ENCODE measurements around the gene SPRR4. TPM values are rescaled to one million over a fixed set of nuclear protein-coding genes. Genes with fewer than 3 reads are reported as not detected.
"Not testable (repeated sequence)": the region's sequence is repeated elsewhere in the genome, so short reads cannot be mapped to it uniquely, and the experiment has no call there.

The SPRR4 gene
- total RNA-seq, 1 donor from 2014 or later: not detected

- not testable (repeated sequence) for DNase-seq (ENCODE audit: low read depth)
These were observed 51.4 kb downstream of the SPRR4 start for GRCh38 chr1:153021829-153022228.

Other genes starting within 250 kb of the SPRR4 start
- not detected in 2 replicates for gene KPRP, start 212.6 kb upstream of the SPRR4 start, total RNA-seq
- not detected in 2 replicates for gene LCE1F, start 195.5 kb upstream of the SPRR4 start, total RNA-seq
- not detected in 2 replicates for gene LCE1E, start 184.4 kb upstream of the SPRR4 start, total RNA-seq
- gene LCE1D, start 173.9 kb upstream of the SPRR4 start, total RNA-seq: not detected in 2 replicates
- gene LCE1C, start 164.0 kb upstream of the SPRR4 start, total RNA-seq: not detected in 2 replicates
- not detected in 2 replicates for gene LCE1B, start 158.7 kb upstream of the SPRR4 start, total RNA-seq
- gene LCE1A, start 143.2 kb upstream of the SPRR4 start, total RNA-seq: not detected in 2 replicates
- not detected in 2 replicates for gene LCE6A, start 127.8 kb upstream of the SPRR4 start, total RNA-seq
- gene LCE7A, start 110.7 kb upstream of the SPRR4 start, total RNA-seq: not detected in 2 replicates
- not detected in 2 replicates for gene SMCP, start 92.3 kb upstream of the SPRR4 start, total RNA-seq
- gene IVL, start 62.1 kb upstream of the SPRR4 start, total RNA-seq: 0.15 and 2.4 TPM in 2 replicates
- gene SPRR5, start 23.4 kb upstream of the SPRR4 start, total RNA-seq: not detected in 2 replicates
- gene SPRR1A, start 13.4 kb downstream of the SPRR4 start, total RNA-seq: not detected in 2 replicates
- gene SPRR3, start 31.1 kb downstream of the SPRR4 start, total RNA-seq: not detected in 2 replicates
- not detected in 2 replicates for gene SPRR1B, start 60.6 kb downstream of the SPRR4 start, total RNA-seq
- not detected in 2 replicates for gene SPRR2D, start 70.5 kb downstream of the SPRR4 start, total RNA-seq
- not detected in 2 replicates for gene SPRR2A, start 86.9 kb downstream of the SPRR4 start, total RNA-seq
- not detected in 2 replicates for gene SPRR2B, start 101.0 kb downstream of the SPRR4 start, total RNA-seq
- gene SPRR2E, start 123.9 kb downstream of the SPRR4 start, total RNA-seq: not detected in 2 replicates
- not detected in 2 replicates for gene SPRR2F, start 142.9 kb downstream of the SPRR4 start, total RNA-seq
- not detected in 2 replicates for gene SPRR2G, start 180.2 kb downstream of the SPRR4 start, total RNA-seq
- gene LELP1, start 232.8 kb downstream of the SPRR4 start, total RNA-seq: not detected in 2 replicates
- gene PRR9, start 246.9 kb downstream of the SPRR4 start, total RNA-seq: not detected in 2 replicates